K562 (cell line): ENCODE results near the gene RGR. TPM values are rescaled to one million over a fixed set of nuclear protein-coding genes. Genes with fewer than 3 reads are reported as not detected.

Experiments used
- ATF1 ChIP-seq, 2 experiments: fragments of 450-650 bp in 1 of 2; IDR thresholded peaks; 2 replicates each; pipeline ENCODE4 v1.6.1; 2016; ENCODE audit warnings: missing compliant biosample characterization in 1 of 2, missing genetic modification characterization in 1 of 2
- BACH1 ChIP-seq: fragments of 200-800 bp; sonication (Bioruptor generic); IDR thresholded peaks from 2 replicates; pipeline ENCODE4 v1.6.1; 2016; ENCODE audit warnings: missing genetic modification characterization, missing compliant biosample characterization
- ETV6 ChIP-seq, 3 experiments: fragments of 150-350 bp in 1 of 3; sonication (generic) in 1 of 3; formaldehyde crosslinking in 1 of 3; IDR thresholded peaks; 2 replicates each; pipeline versions ENCODE4 v1.6.1 to v1.8.0; 2014 to 2022; ENCODE audit warnings: borderline replicate concordance in 2 of 3, low read depth in 2 of 3, antibody characterized with exemption in 1 of 3, low read length in 1 of 3, mild to moderate bottlenecking in 1 of 3, missing genetic modification reagents in 1 of 3
- IRF2 ChIP-seq: sonication (generic); formaldehyde crosslinking; IDR thresholded peaks from 2 replicates; pipeline ENCODE4 v1.8.1; 2022; ENCODE audit warnings: mild to moderate bottlenecking, missing genetic modification reagents
- NR4A1 ChIP-seq, 2 experiments: fragments of 250-450 bp in 1 of 2; fragments of 450-650 bp in 1 of 2; sonication (Bioruptor Pico) in 1 of 2; IDR thresholded peaks; 2 replicates each; pipeline versions ENCODE4 v1.4.0 to v1.6.1; 2016 to 2020; ENCODE audit warnings: mild to moderate bottlenecking in 2 of 2, missing compliant biosample characterization in 1 of 2, missing genetic modification characterization in 1 of 2, moderate library complexity in 1 of 2
- TAL1 ChIP-seq: fragments of 450-650 bp; IDR thresholded peaks from 2 replicates; pipeline ENCODE4 v1.6.1; 2016; ENCODE audit warnings: mild to moderate bottlenecking
- TOE1 ChIP-seq, 2 experiments: fragments of 450-650 bp in 1 of 2; sonication (generic) in 1 of 2; formaldehyde crosslinking in 1 of 2; IDR thresholded peaks; 2 replicates each; pipeline versions ENCODE4 v1.7.1 to v1.8.0; 2016 to 2022; ENCODE audit warnings: borderline replicate concordance in 2 of 2, mild to moderate bottlenecking in 2 of 2, antibody characterized with exemption in 1 of 2, inconsistent platforms in 1 of 2, low read depth in 1 of 2, missing genetic modification reagents in 1 of 2, moderate library complexity in 1 of 2
- ZNF263 ChIP-seq: sonication (generic); formaldehyde crosslinking; IDR thresholded peaks from 2 replicates; pipeline ENCODE4 v1.8.0; 2022; ENCODE audit warnings: mild to moderate bottlenecking, missing genetic modification reagents, borderline replicate concordance
- ZNF431 ChIP-seq: sonication (generic); formaldehyde crosslinking; IDR thresholded peaks from 2 replicates; pipeline ENCODE4 v1.8.0; 2022; ENCODE audit warnings: mild to moderate bottlenecking, missing genetic modification reagents
- ZZZ3 ChIP-seq: fragments of 450-650 bp; IDR thresholded peaks from 2 replicates; pipeline ENCODE4 v1.6.1; 2016; ENCODE audit warnings: antibody characterized with exemption, mild to moderate bottlenecking, moderate library complexity
- polyA plus RNA-seq, 8 experiments: library from polyadenylated mRNA; depleted of rRNA in 4 of 8; stranded (reverse) in 5 of 8; unstranded in 3 of 8; fragments of >200 nt; fragmentation: Nextera tagmentation in 2 of 8; fragmentation: Illumina TruSeq in 1 of 8; extraction: Ambion mirVana in 2 of 8; extraction: Trizol in 1 of 8; gene quantifications; 2 replicates each; pipeline versions ENCODE4 v1.2.1 to v1.2.3, GENCODE V29; 2011 to 2014; ENCODE audit warnings: inconsistent platforms in 1 of 8, missing spikeins in 1 of 8
- total RNA-seq, 7 experiments: library from RNA; depleted of rRNA in 6 of 7; stranded (reverse); fragments of >200 nt in 6 of 7; fragmentation: Illumina TruSeq in 2 of 7; extraction: Trizol in 2 of 7; gene quantifications; 2 replicates each; pipeline versions ENCODE4 v1.2.1 to v1.2.3, GENCODE V29; 2011 to 2021; ENCODE audit warnings: low replicate concordance in 1 of 7
- TF ChIP-seq, protein P1 (sequence below), 3 experiments: fragments of 200-800 bp in 1 of 3; fragments of 250-450 bp in 1 of 3; fragments of 450-650 bp in 1 of 3; sonication (Bioruptor Pico) in 1 of 3; sonication (Bioruptor generic) in 1 of 3; formaldehyde crosslinking in 1 of 3; IDR thresholded peaks; 2 replicates each; pipeline versions ENCODE4 v1.6.1 to v1.8.0; 2016 to 2022; ENCODE audit warnings: mild to moderate bottlenecking in 2 of 3, missing genetic modification characterization in 2 of 3, missing compliant biosample characterization in 1 of 3, moderate library complexity in 1 of 3
- TF ChIP-seq, protein P2 (sequence below): sonication (generic); formaldehyde crosslinking; IDR thresholded peaks from 2 replicates; pipeline ENCODE4 v1.8.0; 2022; ENCODE audit warnings: mild to moderate bottlenecking, low read depth, missing genetic modification reagents
- TF ChIP-seq, protein P3 (sequence below), 2 experiments: fragments of 450-650 bp; conservative IDR thresholded peaks; 2 replicates each; pipeline ENCODE4 v1.6.1; 2017; ENCODE audit warnings: mild to moderate bottlenecking in 2 of 2, moderate library complexity in 2 of 2
- TF ChIP-seq, protein P4 (sequence below): fragments of 200-800 bp; sonication (Bioruptor generic); IDR thresholded peaks from 2 replicates; pipeline ENCODE4 v1.6.1; 2017; ENCODE audit warnings: missing genetic modification characterization, missing compliant biosample characterization
- TF ChIP-seq, protein P5 (sequence below): fragments of 200-800 bp; sonication (Bioruptor generic); IDR thresholded peaks from 2 replicates; pipeline ENCODE4 v1.6.1; 2017; ENCODE audit warnings: missing genetic modification characterization, missing compliant biosample characterization

RGR gene
- total and polyA plus RNA-seq, 9 of the 15 experiments (the other 6 are each of a cell fraction or from before 2014, with no cell fraction given), result not detected

DNA sequence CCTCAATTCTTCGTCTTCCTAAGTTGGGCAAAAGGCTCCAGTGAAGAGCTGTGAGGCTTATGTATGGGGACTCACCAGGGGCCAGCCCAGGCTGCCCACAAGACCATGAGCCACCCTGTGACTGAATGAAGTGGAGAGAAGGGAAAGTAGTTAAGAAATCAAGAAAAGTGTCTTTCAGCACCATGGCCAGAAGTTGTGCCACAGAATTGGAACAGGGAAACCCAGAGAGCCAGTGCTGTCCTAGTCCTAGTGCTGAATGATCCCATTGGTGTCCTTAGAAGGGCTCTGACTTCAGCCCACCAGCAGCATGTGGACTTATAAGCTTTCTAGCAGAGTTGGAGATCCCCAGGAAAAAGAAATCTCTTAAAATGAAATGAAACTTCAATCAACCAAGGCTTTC is 46.5 kb downstream of the RGR start (continued):
- TF ChIP-seq, protein P1, sequence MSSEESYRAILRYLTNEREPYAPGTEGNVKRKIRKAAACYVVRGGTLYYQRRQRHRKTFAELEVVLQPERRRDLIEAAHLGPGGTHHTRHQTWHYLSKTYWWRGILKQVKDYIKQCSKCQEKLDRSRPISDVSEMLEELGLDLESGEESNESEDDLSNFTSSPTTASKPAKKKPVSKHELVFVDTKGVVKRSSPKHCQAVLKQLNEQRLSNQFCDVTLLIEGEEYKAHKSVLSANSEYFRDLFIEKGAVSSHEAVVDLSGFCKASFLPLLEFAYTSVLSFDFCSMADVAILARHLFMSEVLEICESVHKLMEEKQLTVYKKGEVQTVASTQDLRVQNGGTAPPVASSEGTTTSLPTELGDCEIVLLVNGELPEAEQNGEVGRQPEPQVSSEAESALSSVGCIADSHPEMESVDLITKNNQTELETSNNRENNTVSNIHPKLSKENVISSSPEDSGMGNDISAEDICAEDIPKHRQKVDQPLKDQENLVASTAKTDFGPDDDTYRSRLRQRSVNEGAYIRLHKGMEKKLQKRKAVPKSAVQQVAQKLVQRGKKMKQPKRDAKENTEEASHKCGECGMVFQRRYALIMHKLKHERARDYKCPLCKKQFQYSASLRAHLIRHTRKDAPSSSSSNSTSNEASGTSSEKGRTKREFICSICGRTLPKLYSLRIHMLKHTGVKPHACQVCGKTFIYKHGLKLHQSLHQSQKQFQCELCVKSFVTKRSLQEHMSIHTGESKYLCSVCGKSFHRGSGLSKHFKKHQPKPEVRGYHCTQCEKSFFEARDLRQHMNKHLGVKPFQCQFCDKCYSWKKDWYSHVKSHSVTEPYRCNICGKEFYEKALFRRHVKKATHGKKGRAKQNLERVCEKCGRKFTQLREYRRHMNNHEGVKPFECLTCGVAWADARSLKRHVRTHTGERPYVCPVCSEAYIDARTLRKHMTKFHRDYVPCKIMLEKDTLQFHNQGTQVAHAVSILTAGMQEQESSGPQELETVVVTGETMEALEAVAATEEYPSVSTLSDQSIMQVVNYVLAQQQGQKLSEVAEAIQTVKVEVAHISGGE (CRISPR knock-in tag; IDR thresholded peaks at IDR 0.05), result 0 out of 6 replicates have a peak, but pooled peaks of 1 of the 3 experiments have one; percentile 32
- TF ChIP-seq TOE1 (IDR thresholded peaks at IDR 0.05; ENCODE audit: borderline replicate concordance) (no peak), TOE1 (CRISPR knock-in tag; IDR thresholded peaks at IDR 0.05; ENCODE audit: borderline replicate concordance, low read depth) (0 out of 2 replicates have a peak, but pooled peaks have one; percentile 29), ATF1 (CRISPR knock-in tag; IDR thresholded peaks at IDR 0.05) (peak; percentile 50), ATF1 (tag; IDR thresholded peaks at IDR 0.05) (no peak), NR4A1 (CRISPR knock-in tag; IDR thresholded peaks at IDR 0.05) (no peak), NR4A1 (tag; IDR thresholded peaks at IDR 0.05) (peak; percentile 26; the same call in 1 of the 2 replicates), ETV6 (IDR thresholded peaks at IDR 0.05; ENCODE audit: borderline replicate concordance in 1 of 2, low read depth in 2 of 2, low read length in 1 of 2) (no peak), ETV6 (CRISPR knock-in tag; IDR thresholded peaks at IDR 0.05; ENCODE audit: borderline replicate concordance) (peak; percentile 33; the same call in 1 of the 2 replicates), BACH1 (tag) (peak; percentile 55; the same call in 1 of the 2 replicates), IRF2 (CRISPR knock-in tag) (0 out of 2 replicates have a peak, but pooled peaks have one; percentile 35), TAL1 (no peak), ZNF263 (CRISPR knock-in tag) (peak; percentile 78; the same call in 1 of the 2 replicates), ZZZ3 (no peak), ZNF431 (0 out of 2 replicates have a peak, but pooled peaks have one; percentile 67)
- TF ChIP-seq, protein P2, sequence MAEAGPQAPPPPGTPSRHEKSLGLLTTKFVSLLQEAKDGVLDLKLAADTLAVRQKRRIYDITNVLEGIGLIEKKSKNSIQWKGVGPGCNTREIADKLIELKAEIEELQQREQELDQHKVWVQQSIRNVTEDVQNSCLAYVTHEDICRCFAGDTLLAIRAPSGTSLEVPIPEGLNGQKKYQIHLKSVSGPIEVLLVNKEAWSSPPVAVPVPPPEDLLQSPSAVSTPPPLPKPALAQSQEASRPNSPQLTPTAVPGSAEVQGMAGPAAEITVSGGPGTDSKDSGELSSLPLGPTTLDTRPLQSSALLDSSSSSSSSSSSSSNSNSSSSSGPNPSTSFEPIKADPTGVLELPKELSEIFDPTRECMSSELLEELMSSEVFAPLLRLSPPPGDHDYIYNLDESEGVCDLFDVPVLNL (CRISPR knock-in tag), result peak; percentile 83; the same call in 1 of the 2 replicates
- TF ChIP-seq, protein P3, sequence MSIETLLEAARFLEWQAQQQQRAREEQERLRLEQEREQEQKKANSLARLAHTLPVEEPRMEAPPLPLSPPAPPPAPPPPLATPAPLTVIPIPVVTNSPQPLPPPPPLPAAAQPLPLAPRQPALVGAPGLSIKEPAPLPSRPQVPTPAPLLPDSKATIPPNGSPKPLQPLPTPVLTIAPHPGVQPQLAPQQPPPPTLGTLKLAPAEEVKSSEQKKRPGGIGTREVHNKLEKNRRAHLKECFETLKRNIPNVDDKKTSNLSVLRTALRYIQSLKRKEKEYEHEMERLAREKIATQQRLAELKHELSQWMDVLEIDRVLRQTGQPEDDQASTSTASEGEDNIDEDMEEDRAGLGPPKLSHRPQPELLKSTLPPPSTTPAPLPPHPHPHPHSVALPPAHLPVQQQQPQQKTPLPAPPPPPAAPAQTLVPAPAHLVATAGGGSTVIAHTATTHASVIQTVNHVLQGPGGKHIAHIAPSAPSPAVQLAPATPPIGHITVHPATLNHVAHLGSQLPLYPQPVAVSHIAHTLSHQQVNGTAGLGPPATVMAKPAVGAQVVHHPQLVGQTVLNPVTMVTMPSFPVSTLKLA (conservative IDR thresholded peaks at IDR 0.05), result peak; percentile 32 to 71; a peak in 2 of 4 replicates
- TF ChIP-seq, protein P4, sequence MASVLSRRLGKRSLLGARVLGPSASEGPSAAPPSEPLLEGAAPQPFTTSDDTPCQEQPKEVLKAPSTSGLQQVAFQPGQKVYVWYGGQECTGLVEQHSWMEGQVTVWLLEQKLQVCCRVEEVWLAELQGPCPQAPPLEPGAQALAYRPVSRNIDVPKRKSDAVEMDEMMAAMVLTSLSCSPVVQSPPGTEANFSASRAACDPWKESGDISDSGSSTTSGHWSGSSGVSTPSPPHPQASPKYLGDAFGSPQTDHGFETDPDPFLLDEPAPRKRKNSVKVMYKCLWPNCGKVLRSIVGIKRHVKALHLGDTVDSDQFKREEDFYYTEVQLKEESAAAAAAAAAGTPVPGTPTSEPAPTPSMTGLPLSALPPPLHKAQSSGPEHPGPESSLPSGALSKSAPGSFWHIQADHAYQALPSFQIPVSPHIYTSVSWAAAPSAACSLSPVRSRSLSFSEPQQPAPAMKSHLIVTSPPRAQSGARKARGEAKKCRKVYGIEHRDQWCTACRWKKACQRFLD (CRISPR knock-in tag), result peak; percentile 78; the same call in 1 of the 2 replicates
- TF ChIP-seq, protein P5, sequence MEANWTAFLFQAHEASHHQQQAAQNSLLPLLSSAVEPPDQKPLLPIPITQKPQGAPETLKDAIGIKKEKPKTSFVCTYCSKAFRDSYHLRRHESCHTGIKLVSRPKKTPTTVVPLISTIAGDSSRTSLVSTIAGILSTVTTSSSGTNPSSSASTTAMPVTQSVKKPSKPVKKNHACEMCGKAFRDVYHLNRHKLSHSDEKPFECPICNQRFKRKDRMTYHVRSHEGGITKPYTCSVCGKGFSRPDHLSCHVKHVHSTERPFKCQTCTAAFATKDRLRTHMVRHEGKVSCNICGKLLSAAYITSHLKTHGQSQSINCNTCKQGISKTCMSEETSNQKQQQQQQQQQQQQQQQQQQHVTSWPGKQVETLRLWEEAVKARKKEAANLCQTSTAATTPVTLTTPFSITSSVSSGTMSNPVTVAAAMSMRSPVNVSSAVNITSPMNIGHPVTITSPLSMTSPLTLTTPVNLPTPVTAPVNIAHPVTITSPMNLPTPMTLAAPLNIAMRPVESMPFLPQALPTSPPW (CRISPR knock-in tag), result peak; percentile 43
